OCI-LY1 (cell line): ENCODE data around the gene LHFPL5.

Experiments used
- H2AFZ ChIP-seq: fragments of 200-600 bp; sonication (generic), shearing (Covaris generic); 2 replicates; pipeline ENCODE4 v1.6.0; 2014; ENCODE audit warnings: antibody characterized with exemption, mild to moderate bottlenecking, low read length
- H3F3A ChIP-seq: fragments of 200-600 bp; sonication (generic), shearing (Covaris generic); 2 replicates; pipeline ENCODE4 v1.6.0; 2014; ENCODE audit warnings: mild to moderate bottlenecking, antibody characterized with exemption, low read length, moderate library complexity; ENCODE audit not compliant: insufficient read depth
- H3K27ac ChIP-seq: fragments of 200-600 bp; sonication (generic); 2 replicates; pipeline ENCODE4 v1.5.1; 2014; ENCODE audit warnings: low read length, mixed run types, mild to moderate bottlenecking, low read depth; ENCODE audit not compliant: poor library complexity, severe bottlenecking
- H3K27me3 ChIP-seq: fragments of 200-600 bp; sonication (generic); 2 replicates; pipeline ENCODE4 v1.6.0; 2014; ENCODE audit warnings: antibody characterized with exemption, mild to moderate bottlenecking, low read length, moderate library complexity; ENCODE audit not compliant: insufficient read depth
- H3K36me3 ChIP-seq: fragments of 200-600 bp; sonication (generic); 2 replicates; pipeline ENCODE4 v1.6.1; 2014; ENCODE audit warnings: mild to moderate bottlenecking, antibody characterized with exemption, low read length, moderate library complexity, mixed read lengths; ENCODE audit not compliant: insufficient read depth
- H3K4me1 ChIP-seq: fragments of 200-600 bp; sonication (generic); 2 replicates; pipeline ENCODE4 v1.5.1; 2014; ENCODE audit warnings: mild to moderate bottlenecking, low read length, moderate library complexity; ENCODE audit not compliant: insufficient read depth, severe bottlenecking
- H3K4me2 ChIP-seq: fragments of 200-600 bp; sonication (generic), shearing (Covaris generic); 2 replicates; pipeline ENCODE4 v1.6.1; 2014; ENCODE audit warnings: low read length
- H3K4me3 ChIP-seq: fragments of 200-600 bp; sonication (generic); 2 replicates; pipeline ENCODE4 v1.5.1; 2014; ENCODE audit warnings: low read length, low read depth, mild to moderate bottlenecking, mixed read lengths; ENCODE audit not compliant: poor library complexity, severe bottlenecking
- H3K79me2 ChIP-seq: fragments of 200-600 bp; shearing (Covaris generic); 2 replicates; pipeline ENCODE4 v1.6.1; 2016; ENCODE audit warnings: mixed run types, low read length, mixed read lengths; ENCODE audit not compliant: insufficient read depth
- H3K9ac ChIP-seq: fragments of 200-600 bp; sonication (generic), shearing (Covaris generic); 2 replicates; pipeline ENCODE4 v1.6.1; 2014; ENCODE audit warnings: mild to moderate bottlenecking, low read length, mixed read lengths
- H3K9me2 ChIP-seq: fragments of 200-600 bp; sonication (generic), shearing (Covaris generic); 2 replicates; pipeline ENCODE4 v1.6.1; 2014; ENCODE audit warnings: low read depth, mild to moderate bottlenecking, low read length, mixed read lengths
- H3K9me3 ChIP-seq: fragments of 200-600 bp; shearing (Covaris generic); 2 replicates; pipeline ENCODE4 v1.6.1; 2014; ENCODE audit warnings: low read length, mixed read lengths
- H4K20me1 ChIP-seq: fragments of 200-600 bp; sonication (generic), shearing (Covaris generic); 2 replicates; pipeline ENCODE4 v1.6.0; 2016; ENCODE audit warnings: mild to moderate bottlenecking, low read length; ENCODE audit not compliant: insufficient read depth
- CTCF ChIP-seq: fragments of 200-600 bp; sonication (generic), shearing (Covaris generic); IDR thresholded peaks from 2 replicates; pipeline ENCODE4 v1.5.1; 2017; ENCODE audit warnings: mild to moderate bottlenecking, antibody characterized with exemption, low read length, moderate library complexity, mixed read lengths
- EZH2 ChIP-seq: fragments of 200-600 bp; sonication (generic), shearing (Covaris generic); IDR thresholded peaks from 2 replicates; pipeline ENCODE4 v1.8.0; 2017; ENCODE audit warnings: borderline replicate concordance, mixed run types, mild to moderate bottlenecking, antibody characterized with exemption, low read length, moderate library complexity, mixed read lengths

LHFPL5 gene

DNA sequence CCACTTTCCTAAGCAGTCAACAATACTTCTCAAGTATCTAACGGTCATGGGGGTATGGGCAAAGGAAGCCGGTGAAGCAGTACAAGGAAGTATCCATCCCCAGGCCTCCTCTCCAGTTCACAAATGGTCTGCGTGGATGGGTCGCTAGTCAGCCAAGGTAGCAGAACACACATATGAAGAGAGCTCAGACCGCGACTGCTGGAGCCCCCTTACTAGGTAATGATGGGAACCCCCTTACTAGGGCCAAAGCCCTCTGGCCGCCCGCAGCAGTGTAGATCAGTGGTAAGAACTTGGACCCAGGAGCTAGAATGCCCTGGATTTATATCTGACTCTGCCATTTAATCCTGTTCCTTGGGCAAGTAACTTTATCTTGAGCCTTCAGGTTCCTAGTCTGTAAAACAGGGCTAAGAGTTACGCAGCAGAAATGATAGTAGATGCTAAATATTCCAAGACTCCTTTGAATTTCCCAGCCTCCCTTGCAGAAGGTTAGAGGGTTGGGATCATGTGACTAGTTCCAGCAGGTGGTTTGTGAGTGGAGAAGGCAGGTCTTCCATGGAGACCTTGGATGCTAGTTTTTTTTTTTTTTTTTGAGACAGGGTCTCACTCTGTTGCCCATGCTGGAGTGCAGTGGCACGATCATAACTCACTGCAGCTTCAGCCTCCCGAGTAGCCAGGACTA, 30.9 kb upstream of the LHFPL5 start:
- H3K9me3 ChIP-seq: no peaks in the 10 kb centered on the region
- H3K9ac ChIP-seq: no peak overlapping the region
- H3K79me2 ChIP-seq: no peaks in the 10 kb centered on the region
- no peaks in the 10 kb centered on the region for H3K9me2 ChIP-seq
- H3K4me2 ChIP-seq: no peak overlapping the region
- TF ChIP-seq EZH2 (no peak), CTCF (no peak)
- no peak overlapping the region for H3K4me3 ChIP-seq
- peaks cover 18% of the 10 kb centered on the region for H3K4me1 ChIP-seq
- no peaks in the 10 kb centered on the region for H4K20me1 ChIP-seq
- no peak overlapping the region for H2AFZ ChIP-seq
- H3K27me3 ChIP-seq: no peaks in the 10 kb centered on the region
- H3F3A ChIP-seq: no peaks in the 10 kb centered on the region
- H3K36me3 ChIP-seq: no peaks in the 10 kb centered on the region
- no peak overlapping the region for H3K27ac ChIP-seq

DNA sequence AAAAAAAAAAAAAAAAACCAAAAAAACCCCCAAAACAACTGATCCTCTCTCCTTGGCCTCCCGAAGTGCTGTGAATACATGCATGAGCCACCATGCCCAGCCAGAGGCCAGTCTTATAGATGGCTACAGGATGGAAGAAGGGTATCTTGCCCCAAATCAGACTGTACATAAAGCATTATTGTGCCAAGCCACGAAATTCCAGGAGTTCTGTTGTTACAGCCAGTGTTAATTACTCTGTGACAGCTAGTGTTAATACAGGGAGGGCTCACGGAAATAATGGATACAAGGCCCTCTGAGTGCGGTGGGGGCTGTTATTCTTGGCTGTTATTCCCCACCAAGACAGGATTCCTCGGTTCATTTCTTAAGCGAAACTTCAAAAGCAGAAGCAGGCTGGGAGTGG, 30.1 kb upstream of the LHFPL5 start:
- no peaks in the 10 kb centered on the region for H3K79me2 ChIP-seq
- H3K27ac ChIP-seq: no peak overlapping the region
- H3K9me3 ChIP-seq: no peaks in the 10 kb centered on the region

DNA sequence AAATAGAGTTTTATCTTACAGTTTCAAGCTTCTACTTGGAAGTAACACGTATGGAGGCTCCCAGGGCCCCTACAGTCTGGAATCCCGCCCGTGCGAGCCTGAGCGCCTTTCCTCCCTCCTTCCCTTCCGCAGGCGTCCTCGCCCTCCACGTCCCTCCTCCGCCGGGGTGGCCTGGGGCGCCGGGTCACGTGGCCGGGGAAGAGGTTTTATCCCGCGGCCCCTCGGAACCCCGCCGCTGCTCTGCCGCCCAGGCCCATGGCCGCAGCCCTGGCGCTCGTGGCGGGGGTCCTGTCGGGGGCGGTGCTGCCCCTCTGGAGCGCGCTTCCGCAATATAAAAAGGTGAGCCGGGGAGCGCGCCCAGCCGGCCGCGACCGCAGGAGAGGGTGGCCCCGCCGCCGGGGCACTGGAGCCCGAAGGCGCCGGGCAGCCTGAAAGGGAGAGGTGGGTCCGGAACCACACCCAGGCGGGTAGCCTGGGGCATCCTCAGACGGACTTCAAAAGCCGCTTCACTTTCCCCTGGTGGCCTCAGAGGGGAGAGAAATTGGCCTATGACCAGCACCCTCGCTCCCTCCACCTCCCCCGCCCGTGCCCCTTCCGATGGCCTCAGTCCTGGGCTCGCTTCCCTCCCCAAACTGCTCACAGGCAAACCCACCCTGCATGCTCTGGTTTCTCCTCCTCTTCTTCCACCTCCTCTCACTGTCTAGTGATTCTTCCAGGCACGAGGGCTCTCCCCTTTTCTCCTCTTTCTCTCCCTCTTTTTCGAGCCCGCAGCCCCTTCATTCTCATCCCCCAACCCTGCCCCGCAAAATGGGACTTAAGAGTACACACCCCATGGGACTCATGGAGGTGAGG, 28.6 kb upstream of the LHFPL5 start, which contains the start of gene CLPSL2:
Gene CLPSL2 (plus strand): TSS at position 235 of the 852 bp plus-strand sequence. CDS start 21 bp downstream, at position 256.
- H3K79me2 ChIP-seq: no peaks in the 10 kb centered on the region
- H3K4me1 ChIP-seq: peaks cover 8% of the 10 kb centered on the region
- no peaks in the 10 kb centered on the region for H3F3A ChIP-seq
- H3K9ac ChIP-seq: no peak within 1 kb of the TSS
- no peaks in the 10 kb centered on the region for H3K27me3 ChIP-seq
- no peak within 1 kb of the TSS for H3K27ac ChIP-seq
- H3K9me3 ChIP-seq: no peaks in the 10 kb centered on the region
- no peaks in the 10 kb centered on the region for H3K36me3 ChIP-seq
- no peaks in the 10 kb centered on the region for H4K20me1 ChIP-seq
- TF ChIP-seq EZH2 (no peak), CTCF (no peak)
- H3K4me3 ChIP-seq: peak within 1 kb of the TSS; percentile 52
- H2AFZ ChIP-seq: no peak within 1 kb of the TSS
- peak within 1 kb of the TSS; percentile 60 for H3K4me2 ChIP-seq
- no peaks in the 10 kb centered on the region for H3K9me2 ChIP-seq

More for the DNA sequence above, 30.1 kb upstream of the LHFPL5 start:
- Histone ChIP-seq H2AFZ (no peak overlapping the region), H3F3A (no peaks in the 10 kb centered on the region), H3K36me3 (no peaks in the 10 kb centered on the region), H3K4me2 (no peak overlapping the region), H3K9ac (no peak overlapping the region), H3K4me1 (peaks cover 18% of the 10 kb centered on the region), H4K20me1 (no peaks in the 10 kb centered on the region), H3K27me3 (no peaks in the 10 kb centered on the region), H3K9me2 (no peaks in the 10 kb centered on the region), H3K4me3 (no peak overlapping the region)
- TF ChIP-seq EZH2 (no peak), CTCF (no peak)
